Measurements from ENCODE around the gene ECD. TPM values are rescaled to one million over a fixed set of nuclear protein-coding genes. Genes with fewer than 3 reads are reported as not detected.

Gene ECD
- total and polyA plus RNA-seq, 10 of the 15 experiments (the other 5 are each of a cell fraction or from before 2014, with no cell fraction given), result 27.3 to 61.6 (median 44.0) TPM

DNA sequence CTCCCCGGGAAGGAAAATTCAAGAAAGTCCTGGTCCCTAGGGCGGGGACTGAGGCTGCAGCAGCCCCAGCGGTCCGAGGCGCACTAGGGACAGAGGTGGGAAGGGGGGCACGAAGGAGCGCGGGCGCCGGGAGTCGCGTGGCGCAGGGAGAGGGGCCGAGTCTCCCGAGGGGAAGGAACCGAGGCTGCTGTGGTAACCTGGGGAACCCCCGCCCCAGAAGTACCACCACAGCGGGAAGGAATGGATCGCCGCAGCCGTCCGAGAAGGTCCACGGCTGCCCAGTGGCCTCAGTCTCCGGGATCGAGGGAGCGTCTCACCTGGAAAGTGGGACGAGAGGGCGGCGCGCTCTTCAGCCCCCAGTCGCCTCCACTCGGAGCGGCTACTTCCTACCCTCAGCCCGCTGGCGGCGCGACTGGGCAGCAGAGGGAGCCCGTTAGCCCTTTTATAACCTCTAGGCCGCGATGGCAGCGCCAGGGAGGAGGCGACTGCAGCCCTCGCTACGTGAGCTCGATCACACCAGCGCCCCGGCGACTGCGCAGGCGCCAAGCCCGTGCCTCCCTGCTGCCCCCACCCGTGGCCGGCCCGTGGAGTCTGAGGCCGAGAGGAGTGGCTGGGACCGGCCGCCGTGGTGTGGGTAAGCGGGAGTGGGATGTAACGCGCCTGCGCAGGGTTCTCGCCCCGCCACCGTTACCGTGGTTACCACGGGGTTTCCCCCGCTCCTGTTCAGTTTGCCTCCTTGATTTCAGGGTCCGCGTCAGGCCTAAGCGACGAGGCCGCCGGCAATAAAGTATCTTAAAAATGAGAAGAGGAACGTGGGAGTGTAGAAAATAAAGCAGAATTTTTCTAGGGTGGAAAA lies 71.1 kb downstream of the ECD start, which contains the start of gene P4HA1 (continued):
- TF ChIP-seq ZSCAN29 (IDR thresholded peaks at IDR 0.05) (peak; percentile 58; the same call in 1 of the 2 replicates), BRCA1 (IDR thresholded peaks at IDR 0.05; ENCODE audit: low read depth, low read length) (no peak), BCL11A (IDR thresholded peaks at IDR 0.05; ENCODE audit: low read depth, low read length) (no peak), TCF7 (IDR thresholded peaks at IDR 0.05; ENCODE audit: borderline replicate concordance) (no peak), MLLT1 (IDR thresholded peaks at IDR 0.05) (peak; percentile 87), STAT1 (conservative IDR thresholded peaks at IDR 0.05) (0 out of 2 replicates have a peak, but pooled peaks have one; percentile 71), IRF4 (IDR thresholded peaks at IDR 0.05; ENCODE audit: low read depth, low read length) (no peak), ZNF217 (IDR thresholded peaks at IDR 0.05) (0 out of 2 replicates have a peak, but pooled peaks have one; percentile 43), KAT2A (conservative IDR thresholded peaks at IDR 0.05; ENCODE audit: control insufficient read depth, low read depth, low read length) (no peak), RAD51 (IDR thresholded peaks at IDR 0.05) (no peak), CHD4 (IDR thresholded peaks at IDR 0.05) (no peak), HDGF (IDR thresholded peaks at IDR 0.05) (peak; percentile 24; the same call in 1 of the 2 replicates), PAX5 (IDR thresholded peaks at IDR 0.05; ENCODE audit: borderline replicate concordance, low read depth, low read length) (peak; percentile 39; the same call in 1 of the 2 replicates), CBX5 (IDR thresholded peaks at IDR 0.05; ENCODE audit: low read depth) (peak; percentile 62; the same call in 1 of the 2 replicates), MYC (IDR thresholded peaks at IDR 0.05; ENCODE audit: insufficient read depth, insufficient read length, insufficient replicate concordance, low read length, severe bottlenecking) (no peak), NFXL1 (IDR thresholded peaks at IDR 0.05; ENCODE audit: borderline replicate concordance) (no peak), BMI1 (IDR thresholded peaks at IDR 0.05; ENCODE audit: borderline replicate concordance) (peak; percentile 98), RBBP5 (conservative IDR thresholded peaks at IDR 0.05) (no peak), SP1 (IDR thresholded peaks at IDR 0.05; ENCODE audit: low read depth, low read length) (no peak), CREB1 (IDR thresholded peaks at IDR 0.05; ENCODE audit: low read depth) (peak; percentile 73), IKZF1 (conservative IDR thresholded peaks at IDR 0.05) (peak; percentile 99), GABPA (IDR thresholded peaks at IDR 0.05; ENCODE audit: low read depth) (no peak), SMARCA5 (IDR thresholded peaks at IDR 0.05) (peak; percentile 86), FOXM1 (IDR thresholded peaks at IDR 0.05; ENCODE audit: low read depth, low read length) (0 out of 2 replicates have a peak, but pooled peaks have one; percentile 21), YBX1 (IDR thresholded peaks at IDR 0.05) (no peak), CREM (IDR thresholded peaks at IDR 0.05; ENCODE audit: low read depth) (peak; percentile 74; the same call in 1 of the 2 replicates)
- TF ChIP-seq, protein P1, sequence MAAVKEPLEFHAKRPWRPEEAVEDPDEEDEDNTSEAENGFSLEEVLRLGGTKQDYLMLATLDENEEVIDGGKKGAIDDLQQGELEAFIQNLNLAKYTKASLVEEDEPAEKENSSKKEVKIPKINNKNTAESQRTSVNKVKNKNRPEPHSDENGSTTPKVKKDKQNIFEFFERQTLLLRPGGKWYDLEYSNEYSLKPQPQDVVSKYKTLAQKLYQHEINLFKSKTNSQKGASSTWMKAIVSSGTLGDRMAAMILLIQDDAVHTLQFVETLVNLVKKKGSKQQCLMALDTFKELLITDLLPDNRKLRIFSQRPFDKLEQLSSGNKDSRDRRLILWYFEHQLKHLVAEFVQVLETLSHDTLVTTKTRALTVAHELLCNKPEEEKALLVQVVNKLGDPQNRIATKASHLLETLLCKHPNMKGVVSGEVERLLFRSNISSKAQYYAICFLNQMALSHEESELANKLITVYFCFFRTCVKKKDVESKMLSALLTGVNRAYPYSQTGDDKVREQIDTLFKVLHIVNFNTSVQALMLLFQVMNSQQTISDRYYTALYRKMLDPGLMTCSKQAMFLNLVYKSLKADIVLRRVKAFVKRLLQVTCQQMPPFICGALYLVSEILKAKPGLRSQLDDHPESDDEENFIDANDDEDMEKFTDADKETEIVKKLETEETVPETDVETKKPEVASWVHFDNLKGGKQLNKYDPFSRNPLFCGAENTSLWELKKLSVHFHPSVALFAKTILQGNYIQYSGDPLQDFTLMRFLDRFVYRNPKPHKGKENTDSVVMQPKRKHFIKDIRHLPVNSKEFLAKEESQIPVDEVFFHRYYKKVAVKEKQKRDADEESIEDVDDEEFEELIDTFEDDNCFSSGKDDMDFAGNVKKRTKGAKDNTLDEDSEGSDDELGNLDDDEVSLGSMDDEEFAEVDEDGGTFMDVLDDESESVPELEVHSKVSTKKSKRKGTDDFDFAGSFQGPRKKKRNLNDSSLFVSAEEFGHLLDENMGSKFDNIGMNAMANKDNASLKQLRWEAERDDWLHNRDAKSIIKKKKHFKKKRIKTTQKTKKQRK (IDR thresholded peaks at IDR 0.05; ENCODE audit: low read depth, low read length), result no peak
- TF ChIP-seq, protein P2, sequence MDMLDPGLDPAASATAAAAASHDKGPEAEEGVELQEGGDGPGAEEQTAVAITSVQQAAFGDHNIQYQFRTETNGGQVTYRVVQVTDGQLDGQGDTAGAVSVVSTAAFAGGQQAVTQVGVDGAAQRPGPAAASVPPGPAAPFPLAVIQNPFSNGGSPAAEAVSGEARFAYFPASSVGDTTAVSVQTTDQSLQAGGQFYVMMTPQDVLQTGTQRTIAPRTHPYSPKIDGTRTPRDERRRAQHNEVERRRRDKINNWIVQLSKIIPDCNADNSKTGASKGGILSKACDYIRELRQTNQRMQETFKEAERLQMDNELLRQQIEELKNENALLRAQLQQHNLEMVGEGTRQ (IDR thresholded peaks at IDR 0.05; ENCODE audit: borderline replicate concordance, low read depth, low read length), result no peak
